NCI-H2196 treated with DMSO at 0.1 percent for 48 hours (cell line): Measurements from ENCODE around the gene OR2A5.
"Not testable (repeated sequence)": the region's sequence is repeated elsewhere in the genome, so short reads cannot be mapped to it uniquely, and the experiment has no call there.

Source experiments
- DNase-seq: peaks from one replicate; lab custom pipeline; 2025; ENCODE audit not compliant: unreplicated experiment; lab: John Stamatoyannopoulos, UW

OR2A5 gene

DNA sequence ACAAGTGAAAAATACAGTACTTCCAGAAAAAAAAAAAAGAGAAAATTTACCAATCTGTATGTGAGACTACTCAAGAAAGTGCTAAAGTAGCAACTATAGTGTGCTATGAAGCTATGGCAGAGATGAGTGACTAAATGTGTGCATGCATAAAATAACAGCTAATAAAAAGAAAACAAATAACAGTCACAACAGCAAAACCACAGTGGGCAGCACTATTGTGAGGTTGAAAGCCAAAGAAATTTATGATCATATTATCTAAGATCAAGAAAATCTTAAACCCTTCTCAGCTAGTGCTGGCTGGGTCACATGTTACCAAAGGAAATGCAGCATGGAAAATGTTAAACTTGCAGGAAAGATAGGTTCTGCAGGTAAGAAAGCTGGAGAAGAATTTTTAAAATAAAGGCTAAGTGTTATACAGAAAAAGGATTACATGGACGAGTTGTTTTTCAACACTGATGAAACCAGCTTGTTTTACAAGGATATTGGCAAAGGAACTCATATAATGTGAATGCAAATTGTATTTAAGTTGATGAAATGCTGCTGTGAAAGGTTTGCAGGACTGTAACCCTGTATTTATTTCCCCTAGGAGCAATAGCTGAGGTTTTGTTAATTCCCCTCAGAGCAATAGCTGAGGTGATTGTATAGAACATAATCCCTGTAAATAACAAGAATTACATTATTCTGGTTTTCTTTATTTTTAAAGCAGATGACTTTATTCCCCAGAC is 15.6 kb upstream of the OR2A5 start:
- DNase-seq = no peak

DNA sequence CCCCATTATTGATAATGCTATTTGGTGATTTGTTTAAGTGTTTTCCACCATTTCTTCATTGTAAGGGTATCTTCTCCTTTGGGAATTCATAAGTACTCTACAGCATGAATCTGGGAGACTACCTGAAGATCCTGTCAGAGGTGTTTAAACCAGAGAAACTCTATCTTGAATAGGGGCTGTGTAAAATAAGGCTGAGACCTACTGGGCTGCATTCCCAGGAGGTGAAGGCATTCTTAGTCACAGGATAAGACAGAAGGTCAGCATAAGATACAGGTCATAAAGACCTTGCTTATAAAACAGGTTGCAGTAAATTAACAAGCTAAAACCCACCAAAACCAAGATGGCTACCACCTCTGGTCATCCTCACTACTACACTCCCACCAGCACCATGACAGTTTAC is 13.4 kb upstream of the OR2A5 start:
- DNase-seq = no peak

DNA sequence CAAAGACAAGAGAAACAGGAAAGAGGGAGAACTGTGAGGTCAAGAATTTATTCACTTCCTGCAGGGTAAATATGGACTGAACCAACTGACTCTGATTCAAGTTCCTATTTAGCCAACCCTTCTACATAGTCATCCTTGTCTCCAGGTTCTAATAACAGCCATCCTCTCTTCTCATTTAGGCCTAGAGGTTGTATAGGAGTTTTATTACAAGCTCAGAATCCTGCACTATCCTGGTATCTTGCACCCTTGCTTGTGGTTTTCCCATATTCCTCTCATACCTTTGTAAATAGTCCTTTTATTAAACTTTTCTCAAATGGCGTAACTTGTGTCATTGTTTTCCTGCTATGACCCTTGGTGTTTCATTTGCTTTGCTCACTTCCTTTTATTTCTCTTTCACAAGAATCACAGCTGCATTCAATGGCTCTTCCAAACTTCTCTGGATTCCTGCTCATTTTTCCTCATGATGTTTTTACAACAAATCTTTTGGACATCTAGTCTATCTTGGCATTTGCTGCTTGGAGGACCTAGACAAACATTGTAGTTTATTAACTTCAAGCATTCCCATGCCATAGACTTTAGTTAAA is 12.4 kb upstream of the OR2A5 start:
- no peak for DNase-seq

DNA sequence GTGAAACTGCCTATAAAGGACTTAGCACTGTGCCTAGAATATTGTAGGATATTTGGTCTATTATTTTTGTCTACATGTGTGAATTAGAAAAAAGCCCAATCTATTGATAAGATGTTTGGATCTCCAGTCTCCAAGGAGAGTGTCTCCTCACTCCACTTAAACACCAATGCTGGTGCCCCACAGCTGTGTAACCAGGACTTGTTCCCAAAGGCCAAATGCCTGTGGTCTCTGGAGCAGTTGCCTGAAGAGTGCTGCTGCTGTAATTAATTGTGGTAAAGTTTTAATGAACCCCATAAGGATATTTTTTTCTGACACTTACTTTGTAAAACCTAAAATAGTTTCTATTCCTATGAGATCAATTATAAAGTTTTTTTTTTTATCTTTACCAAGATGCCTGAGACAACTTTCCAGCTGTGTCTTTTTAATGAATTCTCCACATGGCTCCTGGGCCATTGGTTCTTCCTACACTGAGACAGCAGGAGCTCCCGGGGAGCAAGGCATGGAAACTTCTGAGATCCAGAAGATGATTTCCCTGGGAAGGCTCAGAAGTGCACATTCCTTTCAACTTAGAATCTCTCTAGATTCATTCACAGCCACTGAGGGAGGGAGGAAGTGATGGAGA is 11.2 kb upstream of the OR2A5 start:
- DNase-seq = no peak

GRCh38 chr7:144038887-144039286 is 9.9 kb upstream of the OR2A5 start:
- DNase-seq = no peak

GRCh38 chr7:144049491-144049890 is 743 bp downstream of the OR2A5 start:
- DNase-seq = no peak

- DNase-seq = no peak
Measured at GRCh38 chr7:144050093-144050492, 1.3 kb downstream of the OR2A5 start.

DNA sequence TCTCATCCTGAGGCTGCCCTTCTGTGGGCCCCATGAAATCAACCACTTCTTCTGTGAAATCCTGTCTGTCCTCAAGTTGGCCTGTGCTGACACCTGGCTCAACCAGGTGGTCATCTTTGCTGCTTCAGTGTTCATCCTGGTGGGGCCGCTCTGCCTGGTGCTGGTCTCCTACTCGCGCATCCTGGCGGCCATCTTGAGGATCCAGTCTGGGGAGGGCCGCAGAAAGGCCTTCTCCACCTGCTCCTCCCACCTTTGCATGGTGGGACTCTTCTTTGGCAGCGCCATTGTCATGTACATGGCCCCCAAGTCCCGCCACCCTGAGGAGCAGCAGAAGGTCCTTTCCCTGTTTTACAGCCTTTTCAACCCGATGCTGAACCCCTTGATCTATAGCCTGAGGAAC is 2.1 kb downstream of the OR2A5 start:
- DNase-seq = not testable (repeated sequence)

DNA sequence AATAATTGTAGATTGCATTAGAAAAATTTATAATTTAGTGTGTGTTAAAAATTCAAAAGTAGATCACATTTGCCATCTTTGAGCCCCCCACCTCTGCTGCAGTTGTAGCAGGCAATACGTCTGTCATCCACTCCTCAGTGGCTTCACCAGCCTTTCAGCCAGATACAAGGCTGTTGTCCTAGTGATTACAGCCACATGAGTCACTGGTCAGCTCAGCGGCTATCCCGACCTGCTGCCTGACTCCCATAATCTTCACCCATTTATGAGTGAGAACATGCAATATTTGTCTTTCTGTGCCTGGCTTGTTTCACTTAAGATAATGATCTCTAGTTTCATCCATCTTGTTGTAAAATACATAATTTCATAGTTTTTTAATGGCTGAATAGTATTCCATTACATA is 9.2 kb downstream of the OR2A5 start:
- DNase-seq = no peak

GRCh38 chr7:144063710-144064109 is 15.0 kb downstream of the OR2A5 start:
- DNase-seq = no peak

GRCh38 chr7:144069511-144069910 is 20.8 kb downstream of the OR2A5 start, which contains the start of gene OR2A25:
OR2A25 (plus strand) TSS chr7:144069811; CDS start chr7:144074220, 4,409 bp downstream.
- DNase-seq = no peak

GRCh38 chr7:144069953-144070352 is 21.2 kb downstream of the OR2A5 start:
- no peak for DNase-seq

DNA sequence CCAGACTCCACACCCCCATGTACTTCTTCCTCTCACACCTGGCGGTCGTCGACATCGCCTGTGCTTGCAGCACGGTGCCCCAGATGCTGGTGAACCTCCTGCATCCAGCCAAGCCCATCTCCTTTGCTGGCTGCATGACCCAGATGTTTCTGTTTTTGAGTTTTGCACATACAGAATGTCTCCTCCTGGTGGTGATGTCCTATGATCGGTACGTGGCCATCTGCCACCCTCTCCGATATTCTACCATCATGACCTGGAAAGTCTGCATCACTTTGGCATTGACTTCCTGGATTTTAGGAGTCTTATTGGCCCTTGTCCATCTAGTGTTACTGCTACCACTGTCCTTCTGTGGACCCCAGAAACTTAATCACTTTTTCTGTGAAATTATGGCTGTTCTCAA is 25.6 kb downstream of the OR2A5 start:
- no peak for DNase-seq

DNA sequence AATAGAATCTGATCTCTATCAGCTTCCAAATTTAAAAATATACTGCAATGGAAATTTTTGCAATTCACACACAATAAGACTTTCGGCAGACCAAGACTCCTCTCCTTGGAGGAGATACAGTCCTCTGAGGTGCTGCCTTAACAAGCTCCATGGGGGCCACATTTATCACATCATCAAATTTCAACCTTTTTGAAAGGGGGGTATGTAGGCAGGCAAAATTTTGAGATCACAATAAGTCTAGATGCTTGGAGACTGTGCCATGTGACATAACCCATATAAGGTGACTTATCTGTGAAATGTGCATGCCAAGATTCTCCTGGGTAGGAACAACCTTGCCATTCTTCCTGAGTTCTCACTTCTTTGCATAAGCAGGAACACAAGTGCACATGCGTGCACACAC is 37.2 kb downstream of the OR2A5 start, which contains the start of gene OR2A12:
Gene OR2A12, plus strand, starts transcription at position 301 of the 400 bp plus-strand sequence. CDS start 8,830 bp downstream, outside the sequence.
- no peak for DNase-seq

DNA sequence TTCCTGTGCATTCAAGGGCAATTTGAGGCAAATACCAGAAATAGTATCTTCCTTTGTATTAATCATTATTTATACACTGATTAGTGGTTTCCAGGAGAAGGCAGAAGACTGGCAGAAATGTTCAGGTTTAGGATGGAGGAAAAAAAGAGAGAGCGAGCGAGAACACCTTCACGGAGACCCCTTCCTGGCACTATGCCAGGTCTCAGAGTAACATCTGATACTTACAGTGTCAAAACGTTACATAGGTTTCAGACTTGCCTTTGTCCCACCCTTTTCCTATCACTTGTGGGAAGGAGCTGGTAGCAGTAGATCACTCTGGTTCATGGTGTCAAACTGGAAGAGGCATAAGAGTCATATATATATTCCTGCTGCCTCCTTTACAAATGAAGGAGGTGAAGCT is 38.0 kb downstream of the OR2A5 start:
- no peak for DNase-seq

DNA sequence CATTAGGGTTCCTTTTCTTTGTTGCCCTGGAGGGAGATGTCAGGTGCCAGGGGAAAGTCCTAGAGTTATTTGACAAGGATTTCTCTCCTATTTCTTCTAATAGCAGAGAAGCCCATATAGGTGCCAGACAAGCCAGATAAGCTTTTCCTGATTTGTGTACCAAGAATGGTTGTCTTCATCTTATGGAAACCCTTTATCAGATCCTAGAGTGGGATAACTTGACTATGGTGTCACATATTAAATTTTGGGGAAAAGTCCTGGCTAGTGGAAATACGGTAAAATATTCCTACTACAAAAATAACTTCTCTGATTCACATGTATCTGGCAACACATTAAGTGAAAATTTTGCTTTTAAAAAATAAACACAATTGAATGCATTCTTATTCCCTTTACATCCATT is 38.5 kb downstream of the OR2A5 start:
- no peak for DNase-seq

DNA sequence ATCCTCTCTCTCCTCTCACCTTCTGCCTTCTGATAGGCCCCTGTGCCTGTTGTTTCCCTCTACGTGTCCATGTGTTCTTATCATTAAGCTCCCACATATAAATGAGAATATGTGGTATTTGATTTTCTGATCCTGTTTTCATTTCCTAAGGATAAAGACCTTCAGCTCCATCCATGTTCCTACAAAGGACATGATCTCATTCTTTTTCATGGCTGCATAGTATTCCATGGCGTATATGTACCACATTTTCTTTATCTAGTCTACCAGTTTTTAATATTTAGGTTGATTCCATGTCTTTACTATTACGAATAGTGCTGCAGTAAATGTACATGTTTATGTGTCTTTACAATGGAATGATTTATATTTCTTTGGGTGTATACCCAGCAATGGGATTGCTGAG is 41.9 kb downstream of the OR2A5 start:
- DNase-seq = no peak

GRCh38 chr7:144098776-144099175 is 50.0 kb downstream of the OR2A5 start:
- DNase-seq = no peak

GRCh38 chr7:144100607-144101006 is 51.9 kb downstream of the OR2A5 start:
- DNase-seq = no peak

- DNase-seq = no peak
Measured at GRCh38 chr7:144102041-144102440, 53.3 kb downstream of the OR2A5 start.

DNA sequence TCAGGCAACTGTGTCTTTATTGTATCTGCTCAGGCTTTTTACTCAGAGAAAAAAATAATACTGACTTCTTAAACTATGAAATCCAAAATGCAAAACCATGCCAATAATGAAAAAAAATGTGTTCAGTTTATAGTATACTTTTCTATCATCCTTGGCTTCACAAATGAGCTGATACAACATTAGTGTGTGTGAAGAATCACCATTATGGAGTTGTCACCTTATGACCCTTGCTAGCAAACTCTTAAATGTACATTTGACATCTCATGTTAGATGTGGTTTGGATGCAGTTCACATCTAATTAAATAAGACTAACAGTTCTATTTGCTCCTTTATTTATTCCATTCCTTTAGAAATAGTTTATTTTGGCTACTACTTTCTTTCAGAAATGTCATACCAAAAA is 56.5 kb downstream of the OR2A5 start:
- DNase-seq = no peak
